LoVo (cell line): Measurements from ENCODE around the gene GNAS.
"Not testable (repeated sequence)": the region's sequence is repeated elsewhere in the genome, so short reads cannot be mapped to it uniquely, and the experiment has no call there.

Source experiments
- DNase-seq: peaks from one replicate; pipeline ENCODE4 v3.0.0-alpha.2; 2016; ENCODE audit warnings: low spot score

The GNAS gene

DNA sequence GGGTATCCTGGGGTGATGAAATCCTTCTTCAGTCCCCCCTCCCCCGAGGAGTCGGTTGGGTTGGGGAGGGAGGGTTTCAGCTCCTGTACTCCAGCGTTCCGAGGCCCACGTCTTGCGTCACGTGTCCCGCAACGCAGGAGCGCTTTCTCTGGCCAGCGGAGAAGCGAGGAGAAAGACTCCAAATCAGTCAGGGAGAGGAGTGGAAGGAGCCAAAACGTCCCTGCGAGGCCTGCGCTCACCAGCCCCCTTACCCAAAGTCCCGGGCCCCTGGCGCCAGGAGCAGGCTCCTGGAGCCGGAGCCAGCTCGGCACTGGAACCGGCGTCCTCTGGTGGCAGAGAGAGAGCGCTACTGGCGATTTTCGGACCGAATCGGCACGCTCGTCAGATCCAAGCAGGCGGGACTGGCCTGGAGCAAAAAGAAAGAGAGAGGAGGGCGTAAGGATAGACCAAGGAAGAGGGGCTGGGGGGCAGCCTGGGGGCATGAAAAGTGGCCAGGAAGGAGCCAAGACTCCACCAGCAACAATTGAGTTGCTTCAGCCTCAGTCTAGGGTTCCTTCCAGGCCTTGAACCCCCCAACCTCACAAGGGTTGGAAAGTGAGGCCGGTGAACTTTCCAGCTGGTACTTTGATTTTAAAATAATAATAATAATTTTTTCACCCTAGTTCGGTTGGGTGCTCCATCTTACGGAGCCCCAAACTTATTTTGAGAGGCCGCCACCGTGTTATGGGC is at the start of gene GNAS:
GNAS (plus strand) TSS at position 174 of the 729 bp plus-strand sequence.
- DNase-seq, result no peak

GRCh38 chr20:58803533-58803932 is 49.0 kb upstream of the GNAS start:
- no peak for DNase-seq

GRCh38 chr20:58807801-58808200 is 44.7 kb upstream of the GNAS start:
- DNase-seq, result no peak

DNA sequence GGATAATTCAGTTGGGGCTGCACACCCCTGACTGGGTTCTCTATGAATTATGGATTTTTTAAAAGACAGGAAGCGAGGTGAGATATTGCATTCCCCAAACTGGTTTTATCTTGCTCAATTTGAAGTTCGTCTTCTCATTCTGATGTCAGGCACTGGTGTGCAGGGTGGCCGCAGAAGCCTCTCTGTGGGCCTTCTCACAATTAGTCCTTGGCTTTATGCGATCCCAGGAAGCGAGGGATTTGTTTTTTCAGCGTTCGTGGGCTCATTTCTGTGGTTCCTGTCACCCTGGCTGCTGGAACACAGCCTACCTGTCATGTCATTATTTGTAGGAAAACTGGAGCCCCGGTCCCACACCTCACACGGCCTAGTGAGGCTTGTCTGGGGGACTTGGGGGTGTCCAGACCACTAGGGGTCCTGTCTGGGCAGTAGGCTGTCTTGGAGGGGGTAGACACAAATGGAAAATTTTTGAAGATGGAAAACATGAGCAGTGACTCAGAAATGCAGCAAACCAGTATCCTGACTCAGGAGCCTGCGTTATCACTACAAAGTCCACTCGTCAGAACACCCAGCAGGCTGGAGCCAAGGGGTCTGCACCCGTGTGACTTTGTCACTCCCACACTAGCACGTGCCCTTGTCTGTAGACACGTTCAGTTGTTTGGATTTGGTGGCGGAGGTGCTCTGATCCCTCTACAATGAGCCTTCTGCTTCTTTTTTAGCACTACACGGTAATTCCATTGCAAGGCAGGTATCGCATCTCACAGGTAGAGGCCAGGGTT is 44.1 kb upstream of the GNAS start:
- no peak for DNase-seq

DNA sequence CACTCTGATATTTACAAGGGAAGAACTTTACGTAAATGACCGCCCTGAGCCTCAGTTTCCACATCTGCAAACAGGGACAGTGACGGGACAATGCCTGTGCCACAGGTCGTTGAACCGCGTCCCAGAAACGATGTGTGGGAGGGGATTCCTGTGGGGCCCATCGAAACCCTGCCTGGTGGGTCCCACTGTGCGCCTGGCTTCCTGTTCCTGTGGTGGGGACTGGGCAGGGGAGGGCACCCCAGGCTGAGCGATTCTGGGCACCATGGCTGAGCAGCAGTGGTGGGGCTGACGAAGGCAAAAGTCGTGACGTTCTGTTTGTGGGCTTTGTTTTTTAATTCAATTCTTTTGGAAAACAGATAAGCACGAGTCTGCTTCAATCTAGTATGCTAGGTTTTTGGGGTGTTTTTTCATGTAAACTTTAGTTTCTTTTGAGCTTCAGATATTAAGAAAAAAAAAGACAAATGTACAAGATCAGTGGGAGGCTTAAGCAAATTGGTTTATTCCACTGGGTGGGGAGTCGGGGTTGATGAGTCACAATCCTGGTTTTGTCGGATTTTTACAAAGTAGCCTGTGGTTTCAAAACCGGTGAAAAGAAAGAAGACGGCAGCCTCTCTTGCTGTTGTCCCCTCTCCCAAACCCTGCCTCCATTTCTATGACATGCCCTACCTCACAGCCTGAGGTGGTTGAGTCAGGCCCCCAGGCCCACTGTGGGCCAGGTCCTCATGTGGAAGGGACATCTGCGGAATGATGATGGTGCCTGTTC is 42.2 kb upstream of the GNAS start:
- DNase-seq, result no peak

GRCh38 chr20:58810879-58811250 is 41.7 kb upstream of the GNAS start:
- no peak for DNase-seq

DNA sequence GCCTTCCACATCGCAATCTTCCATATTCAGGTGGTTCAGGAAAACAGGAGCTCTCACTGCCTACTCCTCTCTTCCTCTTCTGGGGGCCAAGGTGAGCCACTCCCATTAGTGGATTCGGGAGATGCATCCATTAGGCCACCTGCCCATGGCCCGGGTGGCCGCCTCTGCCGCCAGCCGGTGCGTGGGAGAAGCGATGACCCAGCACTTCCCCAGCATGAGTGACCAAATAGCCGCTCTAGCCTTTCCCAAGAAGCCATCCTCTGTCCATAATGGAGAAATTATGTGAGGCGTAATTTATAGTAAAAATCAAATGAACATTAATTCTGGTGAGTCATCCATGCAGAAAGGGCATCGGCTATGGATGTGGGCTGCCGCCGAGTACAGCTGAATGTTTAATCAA is 41.2 kb upstream of the GNAS start:
- DNase-seq, result no peak

- DNase-seq, result no peak
These were observed 39.1 kb upstream of the GNAS start for GRCh38 chr20:58813369-58813768.

DNA sequence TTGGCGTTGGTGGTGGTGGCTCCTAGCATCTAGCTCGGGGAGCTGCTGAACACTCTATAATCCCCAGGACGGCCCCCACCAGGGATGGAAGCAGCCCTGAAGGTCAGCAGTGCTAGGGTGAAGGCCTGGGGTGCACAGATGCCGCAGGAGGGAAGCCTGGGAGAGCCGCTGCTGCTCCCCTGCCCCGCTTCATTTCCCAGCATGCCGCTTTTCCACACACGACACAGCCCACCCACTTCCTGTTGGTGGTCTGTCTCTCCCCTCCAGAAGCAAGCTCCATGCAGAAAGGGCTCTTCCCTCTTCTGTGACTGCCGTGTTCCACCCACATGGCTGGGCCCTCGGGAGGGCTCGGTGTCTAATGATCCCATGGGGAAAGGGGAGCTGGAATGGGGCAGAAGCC is 37.1 kb upstream of the GNAS start:
- DNase-seq, result no peak

DNA sequence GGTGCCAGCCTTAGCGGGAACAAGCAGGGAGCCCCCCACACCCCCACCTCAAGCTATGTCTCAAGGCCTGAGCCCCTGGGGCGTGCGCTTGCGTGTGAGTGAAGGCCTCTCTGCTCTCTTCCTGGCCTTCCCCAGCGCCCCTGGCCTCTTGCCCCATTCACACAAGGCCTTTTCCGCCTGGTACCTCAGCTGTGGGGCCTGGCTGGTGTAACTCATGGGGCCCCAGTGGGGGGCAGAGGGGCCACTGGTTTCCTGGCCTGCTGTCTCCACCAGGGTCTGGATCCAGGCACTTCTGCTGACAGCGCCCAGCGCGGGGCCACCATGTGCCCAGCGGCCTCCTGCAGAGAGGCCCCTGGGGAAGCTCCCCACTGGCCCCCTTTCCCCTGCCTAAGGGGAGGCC is 36.5 kb upstream of the GNAS start:
- no peak for DNase-seq

GRCh38 chr20:58816957-58817651 is 35.4 kb upstream of the GNAS start:
- DNase-seq, result no peak

DNA sequence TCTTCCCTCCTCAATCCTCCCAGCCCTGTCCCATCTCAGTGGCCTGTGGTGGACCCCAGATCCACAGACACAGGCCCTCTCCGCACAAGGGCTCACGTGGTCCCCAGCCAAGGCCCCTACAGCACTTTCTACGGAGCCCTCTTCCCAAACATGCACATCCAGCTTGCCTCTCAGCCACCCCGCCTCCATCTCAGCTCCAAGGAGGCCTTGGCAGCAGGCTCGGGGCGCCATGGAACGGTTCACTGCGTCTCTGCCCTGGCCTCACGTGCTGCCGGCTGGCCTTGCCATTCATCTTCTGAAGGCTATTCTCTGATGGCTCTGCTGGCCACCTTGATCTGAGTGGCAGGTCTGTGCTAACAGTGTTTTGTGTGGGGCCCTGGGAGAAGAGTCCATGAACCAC is 34.8 kb upstream of the GNAS start:
- DNase-seq, result no peak

GRCh38 chr20:58818586-58819285 is 33.8 kb upstream of the GNAS start:
- peak; percentile 5 for DNase-seq

GRCh38 chr20:58819921-58820320 is 32.6 kb upstream of the GNAS start:
- no peak for DNase-seq

DNA sequence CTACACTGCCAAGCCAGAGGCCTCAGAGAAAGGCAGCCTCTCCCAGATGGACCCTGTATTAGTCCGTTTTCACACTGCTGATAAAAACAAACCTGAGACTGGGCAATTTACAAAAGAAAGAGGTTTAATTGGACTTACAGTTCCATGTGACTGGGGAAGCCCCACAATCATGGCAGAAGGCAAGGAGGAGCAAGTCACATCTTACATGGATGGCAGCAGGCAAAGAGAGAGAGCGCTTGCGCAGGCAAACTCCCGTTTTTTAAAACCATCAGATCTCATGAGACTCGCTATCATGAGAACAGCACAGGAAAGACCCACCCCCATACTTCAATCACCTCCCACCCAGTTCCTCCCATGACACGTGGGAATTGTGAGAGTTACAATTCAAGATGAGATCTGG is 32.0 kb upstream of the GNAS start:
- not testable (repeated sequence) for DNase-seq

DNA sequence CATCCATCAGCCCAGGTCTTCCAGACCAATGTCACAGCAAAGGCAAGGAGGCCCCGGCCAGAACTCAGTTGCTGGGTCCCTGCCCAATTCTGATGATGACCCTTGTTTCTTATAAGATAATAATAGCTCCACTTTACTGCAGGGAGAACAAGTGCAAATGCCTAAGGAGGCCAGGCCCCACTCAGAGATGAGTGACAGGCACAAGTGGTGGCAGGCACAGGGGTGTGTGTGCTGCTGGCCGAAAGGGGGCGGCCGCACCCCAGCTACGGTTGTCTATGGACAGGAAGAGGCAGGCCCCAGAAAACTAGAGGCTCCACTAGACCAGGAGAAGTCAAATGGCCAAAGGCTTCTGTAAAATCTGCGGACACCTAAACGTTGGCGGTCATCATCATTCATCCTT is 30.4 kb upstream of the GNAS start:
- DNase-seq, result no peak

GRCh38 chr20:58822748-58823730 is 29.5 kb upstream of the GNAS start:
- DNase-seq, result no peak

DNA sequence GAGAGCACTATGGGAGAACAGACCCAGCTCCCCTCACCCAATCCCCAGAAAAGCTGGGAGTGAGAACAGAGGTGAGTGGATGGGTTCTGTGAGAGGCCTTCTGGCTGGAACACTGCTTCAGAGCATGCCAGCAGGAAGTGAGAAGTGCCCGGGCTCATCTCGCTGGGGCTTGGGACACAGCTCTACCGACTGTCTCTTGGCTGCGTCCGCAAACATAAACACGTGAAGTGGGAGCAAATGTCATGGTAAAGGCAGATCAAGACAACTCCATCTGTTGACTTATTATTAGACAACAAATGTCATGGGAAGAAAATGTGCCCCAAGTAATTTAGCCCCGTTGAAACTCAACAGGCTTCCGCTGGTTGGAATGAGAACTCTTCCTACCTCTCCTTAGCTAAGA is 27.7 kb upstream of the GNAS start:
- DNase-seq, result no peak

GRCh38 chr20:58825450-58825849 is 27.1 kb upstream of the GNAS start:
- DNase-seq, result no peak

DNA sequence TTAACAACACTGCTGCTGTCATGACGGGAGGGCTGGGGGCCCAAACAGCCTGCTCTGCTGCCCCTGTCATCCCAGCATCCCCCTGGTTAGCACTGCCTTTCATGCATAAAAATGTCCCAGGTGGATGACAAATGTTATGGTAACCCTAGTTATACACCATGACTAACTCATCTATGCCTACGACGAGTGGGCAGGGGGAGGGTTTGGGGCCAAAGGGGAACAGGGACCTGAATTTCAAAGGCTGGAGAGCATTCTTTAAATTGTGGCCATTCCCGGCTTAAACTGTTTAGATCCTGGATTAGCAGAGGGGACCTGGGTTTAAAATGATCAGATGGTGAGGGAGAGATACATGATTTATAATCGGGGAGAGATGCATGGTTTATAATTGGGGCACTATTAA is 26.2 kb upstream of the GNAS start:
- no peak for DNase-seq

- no peak for DNase-seq
These were observed 24.4 kb upstream of the GNAS start for GRCh38 chr20:58828136-58828535.
